Hippocampal formation (tissue), 2 donors: ENCODE data around the gene RBM19.

Source experiments
- DNase-seq, 2 donors: peaks; one replicate each; lab custom pipeline; 2025; lab: John Stamatoyannopoulos, UW

The RBM19 gene

GRCh38 chr12:113804961-113805600 lies 161.0 kb downstream of the RBM19 start:
- DNase-seq: no peak

DNA sequence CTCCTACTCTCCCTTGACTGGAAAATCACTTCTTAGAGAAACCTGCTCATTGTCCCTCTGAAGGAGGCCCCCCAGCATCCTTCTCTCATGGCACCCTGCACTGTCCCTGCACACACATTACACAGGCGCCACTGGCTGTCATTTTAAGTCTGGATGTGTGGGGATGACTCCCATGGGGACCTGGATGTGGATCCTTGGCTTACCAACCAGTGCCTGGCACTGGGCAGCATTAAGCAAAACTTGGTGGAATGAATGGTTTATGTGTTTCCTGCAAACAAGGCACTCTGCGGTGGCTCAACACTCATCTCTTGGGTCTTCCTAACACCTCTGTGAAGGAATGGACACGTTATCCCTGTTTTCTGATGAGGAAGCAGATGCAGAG lies 162.4 kb downstream of the RBM19 start:
- DNase-seq: no peak

GRCh38 chr12:113802966-113803758 lies 163.0 kb downstream of the RBM19 start:
- DNase-seq: no peak

DNA sequence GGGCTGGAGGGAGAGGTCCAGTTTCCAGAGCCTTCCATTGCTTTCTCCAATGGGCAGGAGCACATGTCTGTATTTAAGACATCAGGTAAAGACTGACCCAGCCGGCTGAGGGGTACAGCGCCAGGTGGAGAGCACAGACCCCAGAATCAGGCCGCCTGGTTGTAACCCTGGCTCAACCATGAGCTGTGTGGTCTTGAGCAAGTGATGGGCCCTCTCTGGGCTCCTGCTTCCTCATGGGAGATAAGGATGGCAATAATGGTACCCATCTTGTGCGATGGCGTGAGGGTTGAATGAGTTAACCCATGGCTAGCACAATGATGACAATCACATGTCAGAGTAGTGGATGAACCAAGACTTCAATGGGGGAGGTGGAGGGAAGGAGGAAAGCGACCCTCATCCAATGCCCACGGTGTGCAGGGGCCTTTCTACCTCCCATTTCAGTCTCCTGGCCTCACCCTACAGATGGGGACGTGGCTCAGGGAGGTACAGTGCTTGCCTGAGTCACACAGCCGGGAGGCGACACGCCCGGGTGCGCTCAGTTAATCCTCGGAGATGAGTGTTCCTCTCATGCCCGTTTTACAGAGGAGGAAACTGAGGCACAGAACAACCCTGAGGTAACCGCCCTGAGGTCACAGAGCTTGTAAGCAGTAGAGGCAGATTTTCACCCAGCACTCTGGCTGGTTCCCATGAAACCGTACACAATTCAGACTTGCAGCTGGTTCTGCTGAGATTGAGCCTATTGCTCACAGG lies 163.9 kb downstream of the RBM19 start:
- DNase-seq: no peak

GRCh38 chr12:113800201-113800600 lies 165.9 kb downstream of the RBM19 start:
- no peak for DNase-seq

DNA sequence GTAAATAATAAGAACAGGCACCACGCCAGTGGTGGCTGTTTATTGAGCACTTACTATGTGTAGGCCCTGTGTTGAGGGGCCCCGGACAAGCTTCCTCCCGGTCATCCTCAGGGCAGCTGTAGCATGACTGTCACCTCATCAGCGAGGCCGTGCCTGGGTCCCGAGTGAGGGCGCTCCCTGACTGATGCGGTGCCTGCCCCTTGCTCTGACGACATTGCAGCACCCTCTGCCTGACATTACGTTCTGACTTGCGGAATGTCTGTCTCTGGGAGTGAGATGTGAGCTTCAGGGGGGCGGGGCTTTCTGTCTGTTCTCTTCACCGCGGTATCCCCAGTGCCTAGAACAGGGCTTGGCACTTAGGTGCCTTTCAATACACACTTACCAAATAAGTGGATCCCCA lies 167.6 kb downstream of the RBM19 start:
- no peak for DNase-seq

- no peak for DNase-seq
Measured at GRCh38 chr12:113797535-113797868, 168.6 kb downstream of the RBM19 start.

DNA sequence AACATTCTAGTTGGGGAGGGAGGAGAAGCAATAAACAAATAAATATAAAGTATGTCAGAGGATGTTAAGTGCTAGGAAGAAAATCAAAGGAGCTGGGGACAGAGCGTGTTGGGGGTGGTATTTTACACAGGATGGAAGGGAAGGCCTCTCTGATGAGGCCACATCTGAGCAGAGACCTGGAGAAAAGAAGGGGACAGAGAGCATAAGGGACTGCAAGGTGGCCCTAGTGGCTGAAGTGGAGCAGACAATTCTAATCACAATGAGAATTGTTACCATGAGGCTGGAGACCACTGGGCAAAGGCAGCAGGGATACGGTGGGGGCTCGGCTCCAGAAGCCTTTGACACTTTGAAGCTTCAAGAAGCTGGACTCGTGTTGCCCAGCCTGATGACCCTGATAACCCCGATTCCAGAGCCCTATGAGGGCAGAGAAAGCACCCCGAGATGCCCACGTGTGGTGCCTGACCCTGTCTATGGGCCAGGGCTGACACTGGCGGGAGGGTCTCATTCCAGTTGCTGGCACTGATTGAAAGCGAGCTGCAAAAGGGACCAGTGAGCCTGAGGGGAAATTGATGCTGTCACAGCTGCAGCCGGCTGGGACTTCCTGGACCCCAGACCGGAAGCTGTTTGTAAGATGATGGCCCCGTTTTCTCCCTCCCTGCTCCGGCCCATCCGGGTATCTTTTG lies 169.1 kb downstream of the RBM19 start:
- no peak for DNase-seq

DNA sequence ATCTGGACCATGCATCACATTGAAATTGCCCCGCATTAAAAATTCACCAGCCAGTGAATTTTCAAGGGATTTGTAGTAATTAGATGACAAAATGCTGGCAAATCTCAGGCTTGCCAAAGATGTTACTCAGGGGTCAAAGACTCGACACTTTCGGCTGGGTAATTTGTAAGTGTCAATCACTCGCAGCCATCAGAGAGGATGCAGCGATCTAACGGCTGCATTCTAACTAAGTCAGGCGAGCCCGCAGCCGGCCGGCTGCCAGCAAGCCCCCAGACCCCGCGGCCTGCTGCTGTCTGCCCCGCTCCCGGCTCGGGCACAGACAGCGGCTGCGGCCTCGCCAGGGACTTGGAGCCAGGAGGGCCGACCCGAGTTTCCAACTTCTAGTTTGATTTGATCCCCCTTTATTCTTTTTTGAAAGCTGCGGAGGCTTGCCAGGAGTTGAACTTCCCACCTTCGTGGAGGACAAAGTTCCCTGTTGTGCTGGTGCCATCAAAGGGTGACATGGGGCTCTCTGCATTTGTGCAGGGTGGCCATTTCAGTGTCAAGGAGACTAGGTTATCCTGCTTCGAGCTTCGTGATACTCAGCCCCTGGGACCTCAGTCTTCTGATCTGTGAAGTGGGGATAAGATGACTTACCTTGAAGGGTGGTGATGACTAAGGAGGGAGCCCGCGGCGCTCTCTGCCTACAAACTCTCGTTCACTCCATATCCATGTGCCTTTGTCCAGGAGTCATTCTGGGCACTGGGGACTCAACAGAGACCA lies 169.9 kb downstream of the RBM19 start:
- DNase-seq: no peak

DNA sequence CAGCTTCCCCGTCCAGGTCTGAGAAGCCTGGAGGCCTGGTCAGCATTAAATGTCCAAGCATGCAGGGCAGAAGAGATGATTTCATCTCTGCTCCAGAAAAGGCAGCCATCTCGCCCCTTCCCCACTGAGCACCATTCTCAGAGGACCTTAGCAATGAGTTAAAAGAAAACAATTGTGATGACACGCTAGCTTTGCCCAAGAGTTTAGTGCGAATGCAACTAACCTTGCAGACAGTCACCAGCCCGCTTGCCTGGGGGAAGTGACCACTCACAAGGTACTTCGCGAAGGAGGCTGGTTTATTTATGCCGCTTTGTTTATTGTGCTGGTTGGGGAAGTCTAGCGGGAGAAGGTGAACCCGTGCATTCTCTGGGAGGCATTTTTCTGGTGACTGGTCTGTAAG lies 170.7 kb downstream of the RBM19 start:
- no peak for DNase-seq

DNA sequence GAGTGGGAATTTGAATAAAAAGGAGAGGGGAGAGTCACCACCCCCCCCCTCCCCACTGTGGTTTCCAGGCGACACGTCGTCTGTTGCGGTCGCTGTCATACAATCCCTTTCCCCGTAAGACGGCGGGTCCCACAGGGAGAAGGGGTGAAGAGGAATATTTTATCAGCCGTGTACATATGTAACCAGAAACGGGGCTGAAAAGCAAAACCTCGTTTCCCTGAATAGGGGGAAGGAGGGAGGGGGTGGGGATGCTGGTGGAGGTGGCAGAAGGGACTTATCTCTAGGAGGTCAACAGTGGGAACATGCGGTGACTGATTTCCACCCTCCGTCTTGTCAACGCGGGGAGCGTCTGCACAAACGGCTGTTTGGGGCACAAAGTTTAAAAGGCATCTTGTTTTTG lies 171.4 kb downstream of the RBM19 start:
- no peak for DNase-seq

DNA sequence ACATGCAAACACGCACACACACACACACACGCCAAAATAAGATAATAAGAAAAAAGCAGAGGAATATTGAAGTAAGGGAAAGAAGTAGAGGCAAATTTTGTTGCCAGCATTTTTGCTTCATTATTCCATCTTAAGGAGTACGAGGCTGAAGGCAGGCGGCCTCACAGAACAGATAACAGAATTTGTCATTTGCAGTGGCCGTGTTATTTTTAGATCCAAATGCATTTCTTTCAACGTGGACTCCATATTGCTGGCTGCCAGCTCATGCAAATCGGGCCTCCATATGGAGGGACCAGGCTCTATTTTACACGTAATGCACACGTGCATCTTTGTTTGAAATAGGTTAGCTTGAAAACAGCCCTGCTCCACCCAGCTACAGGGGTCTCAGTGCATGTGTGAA lies 172.9 kb downstream of the RBM19 start:
- no peak for DNase-seq

DNA sequence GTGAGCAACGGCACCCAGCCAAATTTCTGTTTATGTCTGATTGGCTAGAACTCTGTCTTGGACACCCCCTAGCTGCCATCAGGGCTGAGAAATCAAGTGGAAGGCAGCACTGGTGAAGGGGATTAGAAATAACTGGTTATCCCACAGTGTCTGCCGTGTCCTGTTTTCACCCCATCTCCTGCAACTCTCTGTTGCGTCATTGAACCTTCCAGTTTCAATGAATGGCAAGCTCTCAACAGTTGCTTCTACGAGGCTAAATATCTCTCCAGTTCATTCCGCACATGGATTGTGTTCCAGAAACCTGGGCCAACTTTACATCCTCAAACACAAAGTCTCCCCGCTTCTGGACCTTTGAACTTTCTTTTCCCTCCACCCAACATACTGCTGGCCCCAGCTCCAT lies 173.7 kb downstream of the RBM19 start:
- DNase-seq: no peak

- no peak for DNase-seq
Measured at GRCh38 chr12:113788020-113788856, 177.9 kb downstream of the RBM19 start.

DNA sequence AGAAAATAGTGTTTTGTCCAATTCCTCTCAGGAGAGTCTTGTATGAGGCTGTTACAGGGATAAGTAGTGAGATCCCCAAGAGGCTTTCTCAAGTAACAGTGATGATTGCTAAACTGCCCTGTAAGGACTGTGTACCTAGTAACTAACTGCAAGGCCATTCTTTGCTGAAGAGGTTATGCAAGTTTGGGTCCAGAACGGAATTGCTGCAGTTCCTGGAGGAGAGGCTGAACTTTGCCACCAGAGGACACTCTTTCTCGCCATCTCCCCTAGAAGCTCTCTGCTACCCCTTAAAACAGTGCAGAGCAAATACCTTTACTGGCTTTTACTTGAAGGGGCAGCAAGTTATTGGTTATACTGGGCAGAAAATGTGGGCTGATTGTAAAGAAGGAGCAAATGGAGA lies 180.0 kb downstream of the RBM19 start:
- DNase-seq: no peak

- no peak for DNase-seq
Measured at GRCh38 chr12:113783811-113784210, 182.3 kb downstream of the RBM19 start.

- DNase-seq: no peak
Measured at GRCh38 chr12:113782873-113783272, 183.3 kb downstream of the RBM19 start.

DNA sequence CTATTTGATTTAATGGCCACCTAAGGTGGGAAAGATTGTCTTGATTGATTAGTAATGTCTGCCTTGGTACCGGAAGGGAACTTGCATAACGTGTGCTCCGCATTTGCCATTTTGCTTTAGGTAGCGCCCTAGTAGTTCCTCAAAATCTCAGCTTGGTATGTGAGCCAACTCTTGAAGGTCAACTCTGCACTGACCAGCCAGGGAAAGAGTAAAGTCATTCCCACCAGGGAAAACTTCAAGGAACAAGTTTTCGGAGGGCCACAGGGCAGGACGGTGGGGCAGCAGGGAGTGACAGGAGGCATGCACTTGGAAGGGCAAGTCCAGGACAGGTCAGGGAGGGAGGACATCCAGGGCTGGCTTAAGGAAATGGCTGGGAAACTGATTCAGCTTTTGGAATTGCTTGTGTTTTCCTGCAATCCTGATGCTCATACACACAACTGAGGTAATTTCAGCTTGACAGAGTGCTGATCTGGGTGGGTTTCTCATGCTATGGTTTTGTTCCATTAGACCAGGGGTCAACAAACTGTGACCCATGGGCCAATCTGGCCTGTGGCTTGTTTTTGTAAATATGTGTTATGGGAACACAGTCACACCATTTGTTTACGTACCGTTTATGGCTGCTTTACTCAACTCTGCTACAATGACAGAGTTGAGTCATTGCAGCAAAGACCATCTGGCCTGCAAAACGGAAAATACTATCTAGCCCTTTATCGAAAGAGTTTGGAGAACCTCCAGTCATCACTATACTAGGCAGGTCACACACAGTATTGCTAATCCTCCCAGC lies 184.5 kb downstream of the RBM19 start:
- DNase-seq: no peak

- no peak for DNase-seq
Measured at GRCh38 chr12:113779774-113780173, 186.4 kb downstream of the RBM19 start.
